ENCODE data around the gene ARFGEF3.

Gene ARFGEF3

DNA sequence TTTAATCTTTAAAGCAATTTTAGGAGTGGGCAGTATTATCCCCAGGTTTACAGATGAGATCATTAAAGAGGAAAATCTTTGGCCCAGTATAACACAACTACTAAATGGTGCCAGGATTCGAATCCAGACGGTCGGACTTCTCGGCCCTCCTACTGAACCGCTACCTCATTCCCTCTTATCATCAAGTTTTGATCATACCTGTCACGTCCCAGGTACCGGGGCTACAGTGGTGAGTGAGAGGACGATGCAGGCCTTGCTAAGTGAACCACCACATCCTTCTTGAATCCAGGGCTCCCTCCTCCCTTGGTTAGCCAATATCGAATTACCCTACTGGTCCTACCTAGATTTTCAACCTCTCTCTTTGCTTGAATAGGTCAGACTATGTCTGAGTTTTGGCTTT, 134.6 kb downstream of the ARFGEF3 start:
- no peak for DNase-seq (ENCODE audit: insufficient read length, low spot score)
- TF ChIP-seq POLR2A (IDR thresholded peaks at IDR 0.05; ENCODE audit: low read depth, low read length): no peak
- FAIRE-seq: no peak

DNA sequence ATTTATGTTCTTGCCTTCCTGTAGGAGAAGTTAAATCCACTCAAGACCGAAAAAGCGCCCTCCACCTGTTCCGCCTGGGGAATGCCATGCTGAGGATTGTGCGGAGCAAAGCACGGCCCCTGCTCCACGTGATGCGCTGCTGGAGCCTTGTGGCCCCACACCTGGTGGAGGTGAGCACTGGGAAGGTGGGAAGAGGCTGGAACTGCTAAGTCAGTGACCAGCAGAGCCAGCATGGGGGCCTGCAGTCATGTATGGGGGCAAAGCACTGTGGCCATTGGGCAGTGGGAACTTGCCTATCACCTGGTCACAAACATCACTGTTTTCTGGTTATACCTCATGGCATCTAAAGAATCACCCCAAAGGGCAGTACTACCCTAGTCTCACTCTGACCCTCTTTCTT, 135.0 kb downstream of the ARFGEF3 start:
- FAIRE-seq (no peak), DNase-seq (ENCODE audit: insufficient read length, low spot score) (no peak)
- no peak for TF ChIP-seq POLR2A (IDR thresholded peaks at IDR 0.05; ENCODE audit: low read depth, low read length)

GRCh38 chr6:138297761-138298298, 136.1 kb downstream of the ARFGEF3 start:
- TF ChIP-seq POLR2A (IDR thresholded peaks at IDR 0.05; ENCODE audit: low read depth, low read length): no peak
- FAIRE-seq (no peak), DNase-seq (ENCODE audit: insufficient read length, low spot score) (no peak)

DNA sequence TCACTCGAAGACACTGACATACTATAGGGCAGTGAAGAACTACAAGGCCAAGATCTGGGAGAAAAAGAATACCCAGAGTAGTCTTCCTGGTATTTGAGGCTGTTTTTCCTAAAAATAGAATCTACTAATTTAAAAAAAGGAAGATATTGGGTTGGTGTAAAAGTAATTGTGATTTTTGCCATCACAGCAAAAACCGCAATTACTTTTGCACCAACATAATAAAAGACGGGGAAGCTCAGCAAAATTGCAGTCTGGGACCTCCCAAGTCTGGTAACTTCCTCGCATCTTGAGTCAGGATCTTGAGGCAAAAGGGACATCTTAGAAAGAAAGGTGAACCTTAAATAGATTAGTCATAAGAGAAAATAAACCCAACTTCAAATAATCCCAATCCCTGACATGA, 138.7 kb downstream of the ARFGEF3 start:
- DNase-seq (ENCODE audit: insufficient read length, low spot score) (no peak), FAIRE-seq (no peak)
- no peak for TF ChIP-seq POLR2A (IDR thresholded peaks at IDR 0.05; ENCODE audit: low read depth, low read length)

DNA sequence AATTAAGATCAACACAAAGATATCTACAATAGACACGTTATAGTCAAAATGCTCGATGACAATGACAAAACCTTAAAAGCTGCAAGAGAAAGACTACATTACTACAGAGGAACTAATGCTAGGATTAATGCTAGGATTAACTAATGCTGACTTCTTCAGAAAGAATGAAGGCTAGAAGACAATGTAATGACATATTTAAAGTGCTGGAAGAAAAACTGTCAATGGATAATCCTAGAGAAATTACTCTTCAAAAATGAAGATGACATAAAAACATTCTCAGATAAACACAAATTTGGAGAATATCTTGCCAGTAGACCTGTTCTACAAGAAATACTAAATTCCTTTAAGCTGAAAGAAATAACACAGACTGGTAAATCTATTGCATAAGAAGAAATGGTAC, 140.8 kb downstream of the ARFGEF3 start:
- FAIRE-seq (no peak), DNase-seq (ENCODE audit: insufficient read length, low spot score) (no peak)
- no peak for TF ChIP-seq POLR2A (IDR thresholded peaks at IDR 0.05; ENCODE audit: low read depth, low read length)

- no peak for DNase-seq (ENCODE audit: insufficient read length, low spot score)
- FAIRE-seq: no peak
- no peak for TF ChIP-seq POLR2A (IDR thresholded peaks at IDR 0.05; ENCODE audit: low read depth, low read length)
Measured at GRCh38 chr6:138307352-138307751, 145.6 kb downstream of the ARFGEF3 start.

- DNase-seq (ENCODE audit: insufficient read length, low spot score) (no peak), FAIRE-seq (no peak)
- no peak for TF ChIP-seq POLR2A (IDR thresholded peaks at IDR 0.05; ENCODE audit: low read depth, low read length)
Measured at GRCh38 chr6:138307816-138308730, 146.3 kb downstream of the ARFGEF3 start.

DNA sequence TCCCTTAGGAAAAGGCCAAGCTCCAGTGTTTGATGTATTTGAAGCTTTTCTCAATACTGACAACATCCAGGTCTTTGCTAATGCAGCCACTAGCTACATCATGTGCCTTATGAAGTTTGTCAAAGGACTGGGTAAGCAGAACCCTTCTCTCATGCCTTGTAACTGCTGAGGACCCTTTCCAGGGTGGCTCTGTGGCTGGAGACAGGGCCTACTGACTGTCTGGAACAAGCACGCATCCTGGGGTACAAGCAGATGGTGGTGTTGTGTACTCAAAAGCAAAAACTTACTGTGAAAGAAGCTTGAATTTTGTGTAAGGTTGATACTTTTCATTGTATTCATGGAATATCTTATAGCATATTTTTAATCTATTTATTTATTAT, 147.0 kb downstream of the ARFGEF3 start:
- TF ChIP-seq POLR2A (IDR thresholded peaks at IDR 0.05; ENCODE audit: low read depth, low read length): no peak
- FAIRE-seq (no peak), DNase-seq (ENCODE audit: insufficient read length, low spot score) (no peak)

DNA sequence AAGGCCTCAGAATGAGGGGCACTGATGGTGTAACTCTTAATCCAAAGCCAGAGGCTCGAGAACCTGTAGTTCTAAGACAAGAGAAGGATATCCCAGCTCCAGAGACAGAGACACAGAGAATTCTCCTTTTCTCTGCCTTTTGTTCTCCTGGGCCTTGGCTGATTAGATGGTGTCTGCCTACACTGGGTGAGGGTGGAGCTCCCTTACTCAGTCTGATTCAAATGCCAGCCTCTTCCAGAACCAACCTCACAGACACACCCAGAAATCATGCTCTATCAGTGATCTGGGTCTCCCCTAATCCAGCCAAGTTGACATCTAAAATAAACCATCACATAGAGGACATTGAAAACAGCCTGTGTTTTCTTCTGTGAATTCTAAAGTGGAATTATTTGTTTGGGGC, 148.0 kb downstream of the ARFGEF3 start:
- FAIRE-seq (no peak), DNase-seq (ENCODE audit: insufficient read length, low spot score) (no peak)
- TF ChIP-seq POLR2A (IDR thresholded peaks at IDR 0.05; ENCODE audit: low read depth, low read length): no peak

- FAIRE-seq (no peak), DNase-seq (ENCODE audit: insufficient read length, low spot score) (no peak)
- no peak for TF ChIP-seq POLR2A (IDR thresholded peaks at IDR 0.05; ENCODE audit: low read depth, low read length)
Measured at GRCh38 chr6:138310294-138310693, 148.6 kb downstream of the ARFGEF3 start.

DNA sequence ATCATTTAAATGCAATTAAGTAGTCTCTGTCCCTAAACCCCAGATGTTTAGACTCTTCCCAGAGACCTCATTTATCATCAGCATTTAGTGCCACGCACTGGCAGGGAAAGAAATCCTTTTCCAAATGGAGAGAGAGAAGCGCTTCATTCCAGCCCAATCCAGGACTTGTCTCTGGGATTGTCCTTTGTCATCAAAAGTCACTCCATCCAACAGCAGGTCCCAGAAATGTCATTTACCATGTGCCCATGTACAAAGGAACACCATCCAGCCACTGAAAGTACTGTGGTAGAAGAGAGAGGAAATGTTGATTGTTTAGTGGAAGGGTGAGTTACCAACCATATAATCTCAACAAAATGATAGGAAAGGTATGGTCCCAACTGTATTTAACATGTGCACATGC, 149.1 kb downstream of the ARFGEF3 start:
- FAIRE-seq (no peak), DNase-seq (ENCODE audit: insufficient read length, low spot score) (no peak)
- TF ChIP-seq POLR2A (IDR thresholded peaks at IDR 0.05; ENCODE audit: low read depth, low read length): no peak

DNA sequence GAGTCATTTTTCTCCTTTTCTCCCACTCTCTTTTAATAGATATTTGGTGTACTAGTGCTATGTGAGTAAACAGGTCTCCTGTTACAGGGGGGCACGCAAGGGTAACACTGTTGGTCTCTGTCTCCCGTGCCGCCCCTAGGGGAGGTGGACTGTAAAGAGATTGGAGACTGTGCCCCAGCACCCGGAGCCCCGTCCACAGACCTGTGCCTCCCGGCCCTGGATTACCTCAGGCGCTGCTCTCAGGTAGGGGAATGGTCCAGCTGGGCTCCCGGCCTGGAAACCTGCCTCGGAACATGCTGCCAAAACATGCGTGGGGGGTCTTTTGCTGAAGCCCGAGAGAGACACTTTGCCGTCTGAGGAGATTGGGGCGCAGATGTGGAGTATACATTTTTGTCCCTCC, 149.5 kb downstream of the ARFGEF3 start:
- DNase-seq (ENCODE audit: insufficient read length, low spot score) (no peak), FAIRE-seq (no peak)
- TF ChIP-seq POLR2A (IDR thresholded peaks at IDR 0.05; ENCODE audit: low read depth, low read length): no peak

DNA sequence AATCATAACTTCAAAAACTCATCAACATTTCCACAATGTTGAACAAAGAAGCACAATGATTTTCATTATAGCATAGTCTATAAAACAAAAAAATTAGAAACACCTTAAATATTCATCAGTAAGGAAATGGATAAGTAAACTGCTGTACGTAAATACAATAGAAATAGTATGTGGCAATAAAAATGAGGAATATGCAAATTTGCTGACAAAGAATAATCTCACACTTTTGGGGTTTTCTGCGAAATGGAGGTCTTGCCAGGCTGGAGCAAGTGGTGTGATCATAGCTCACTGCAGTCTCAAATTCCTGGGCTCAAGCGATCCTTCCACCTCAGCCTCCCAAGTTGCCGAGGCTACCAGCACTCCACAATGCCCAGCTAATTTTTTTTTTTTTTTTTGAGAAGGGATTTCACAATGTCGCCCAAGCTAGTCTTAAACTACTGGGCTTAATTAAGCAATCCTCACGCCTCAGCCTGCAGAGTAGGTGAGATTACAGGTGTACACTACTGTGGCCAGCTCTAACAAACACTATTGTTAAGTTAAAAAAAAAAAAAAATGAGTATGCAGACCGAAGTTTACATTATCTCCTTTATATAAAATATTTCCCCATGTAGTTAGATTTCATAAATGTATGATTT, 157.1 kb downstream of the ARFGEF3 start:
- TF ChIP-seq POLR2A (IDR thresholded peaks at IDR 0.05; ENCODE audit: low read depth, low read length): no peak
- DNase-seq (ENCODE audit: insufficient read length, low spot score) (no peak), FAIRE-seq (no peak)

GRCh38 chr6:138321934-138322333, 160.2 kb downstream of the ARFGEF3 start:
- DNase-seq (ENCODE audit: insufficient read length, low spot score) (no peak), FAIRE-seq (no peak)
- no peak for TF ChIP-seq POLR2A (IDR thresholded peaks at IDR 0.05; ENCODE audit: low read depth, low read length)

GRCh38 chr6:138323821-138324220, 162.1 kb downstream of the ARFGEF3 start:
- DNase-seq (ENCODE audit: insufficient read length, low spot score) (no peak), FAIRE-seq (no peak)
- TF ChIP-seq POLR2A (IDR thresholded peaks at IDR 0.05; ENCODE audit: low read depth, low read length): no peak

Measured in H54 (cell line).